GM12878 (cell line): ENCODE measurements around the gene CDON.

ENCODE experiments used
- BRCA1 ChIP-seq: IDR thresholded peaks from 2 replicates; pipeline ENCODE4 v1.6.1; 2011; ENCODE audit warnings: low read depth, low read length, improper control_type of control experiment
- CTCF ChIP-seq, 3 experiments: IDR thresholded peaks in 2 of 3; conservative IDR thresholded peaks in 1 of 3; 2 replicates each; pipeline ENCODE4 v1.5.1; 2011; ENCODE audit warnings: low read depth in 3 of 3, low read length in 3 of 3, mild to moderate bottlenecking in 3 of 3, control low read depth in 2 of 3, moderate library complexity in 2 of 3, inconsistent platforms in 1 of 3, mixed read lengths in 1 of 3; ENCODE audit not compliant: control insufficient read depth in 2 of 3, insufficient read depth in 1 of 3; ENCODE audit errors: extremely low read depth in 1 of 3
- EP300 ChIP-seq, 2 experiments: fragments of 150-350 bp in 1 of 2; IDR thresholded peaks; 2 replicates each; pipeline ENCODE4 v1.6.1; 2011 to 2012; ENCODE audit warnings: low read depth in 2 of 2, low read length in 2 of 2, borderline replicate concordance in 1 of 2, improper control_type of control experiment in 1 of 2, inconsistent platforms in 1 of 2; ENCODE audit not compliant: control insufficient read depth in 1 of 2
- NFIC ChIP-seq: IDR thresholded peaks from 2 replicates; pipeline ENCODE4 v1.6.1; 2012; ENCODE audit warnings: low read depth, mild to moderate bottlenecking, inconsistent platforms, low read length, moderate library complexity
- NFYB ChIP-seq: IDR thresholded peaks from 2 replicates; pipeline ENCODE4 v1.6.1; 2011; ENCODE audit warnings: low read depth, mild to moderate bottlenecking, low read length, improper control_type of control experiment, moderate library complexity; ENCODE audit not compliant: insufficient read depth
- POLR2A ChIP-seq: IDR thresholded peaks from 2 replicates; pipeline ENCODE4 v1.6.1; 2011; ENCODE audit warnings: low read depth, mild to moderate bottlenecking, low read length
- POLR2AphosphoS5 ChIP-seq: IDR thresholded peaks from 2 replicates; pipeline ENCODE4 v1.6.1; 2011; ENCODE audit warnings: mild to moderate bottlenecking, low read length, inconsistent platforms
- SIN3A ChIP-seq: IDR thresholded peaks from 2 replicates; pipeline ENCODE4 v1.6.1; 2012; ENCODE audit warnings: low read depth, low read length, improper control_type of control experiment
- ZBTB40 ChIP-seq: fragments of 450-650 bp; IDR thresholded peaks from 2 replicates; pipeline ENCODE4 v1.6.1; 2016; ENCODE audit warnings: mild to moderate bottlenecking, moderate library complexity, borderline replicate concordance

DNA sequence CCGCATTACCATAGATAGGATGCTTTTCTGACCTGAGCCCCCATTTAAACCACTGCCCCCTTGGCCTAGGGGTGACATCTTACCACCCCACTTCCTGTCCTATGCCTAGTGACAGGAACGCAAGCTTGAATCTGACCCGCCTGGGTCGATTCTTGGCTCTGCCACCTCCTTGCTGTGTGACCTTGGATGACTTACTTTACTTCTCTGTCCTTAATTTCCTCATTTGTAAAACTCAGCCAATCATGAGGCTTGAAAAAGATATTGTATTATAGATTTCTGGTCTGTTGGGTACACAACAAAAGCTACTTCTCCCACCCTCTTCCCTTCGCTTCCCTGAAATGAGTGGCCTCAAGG lies 39.2 kb upstream of the CDON start:
- TF ChIP-seq CTCF (IDR thresholded peaks at IDR 0.05 in 2 of 3, conservative IDR thresholded peaks at IDR 0.05 in 1 of 3; ENCODE audit: control insufficient read depth in 2 of 3, extremely low read depth in 1 of 3, insufficient read depth in 1 of 3, low read depth in 3 of 3, low read length in 3 of 3) = no peak
- no peak for TF ChIP-seq NFYB
- TF ChIP-seq POLR2A = no peak
- TF ChIP-seq POLR2AphosphoS5 = no peak
- TF ChIP-seq ZBTB40 = no peak
- no peak for TF ChIP-seq BRCA1
- TF ChIP-seq SIN3A = no peak
- TF ChIP-seq NFIC = no peak
- no peak for TF ChIP-seq EP300 (IDR thresholded peaks at IDR 0.05; ENCODE audit: borderline replicate concordance in 1 of 2, control insufficient read depth in 1 of 2, low read depth in 2 of 2, low read length in 2 of 2)
